OCI-LY3 (cell line): ENCODE results near the gene REC114.

Experiments used
- CTCF ChIP-seq: fragments of 200-600, 300-600 bp; sonication (generic); IDR thresholded peaks from 2 replicates; pipeline ENCODE4 v1.5.1; 2014; ENCODE audit warnings: antibody characterized with exemption, low read length, low read depth
- EZH2phosphoT487 ChIP-seq: fragments of 200-600 bp; shearing (Covaris generic); IDR thresholded peaks from 2 replicates; pipeline ENCODE4 v1.6.1; 2018; ENCODE audit warnings: antibody characterized with exemption, mixed run types, low read depth

- TF ChIP-seq CTCF (no peak), EZH2phosphoT487 (no peak)
Observed at GRCh38 chr15:73608475-73608874, 165.5 kb downstream of the REC114 start.
